GM12875 (cell line): ENCODE results near the gene FKBP1B.
"Not testable (repeated sequence)": the region's sequence is repeated elsewhere in the genome, so short reads cannot be mapped to it uniquely, and the experiment has no call there.

Experiments
- H3K4me3 ChIP-seq: one replicate; pipeline ENCODE4 v1.5.1; 2011; ENCODE audit warnings: low read depth, low read length, control low read depth
- TF ChIP-seq, protein P1 (sequence below): IDR thresholded peaks from 2 replicates; pipeline ENCODE4 v1.5.1; 2011; ENCODE audit warnings: low read depth, mild to moderate bottlenecking, control low read depth, inconsistent platforms, low read length, moderate library complexity, borderline replicate concordance; ENCODE audit not compliant: insufficient read depth

FKBP1B gene

DNA sequence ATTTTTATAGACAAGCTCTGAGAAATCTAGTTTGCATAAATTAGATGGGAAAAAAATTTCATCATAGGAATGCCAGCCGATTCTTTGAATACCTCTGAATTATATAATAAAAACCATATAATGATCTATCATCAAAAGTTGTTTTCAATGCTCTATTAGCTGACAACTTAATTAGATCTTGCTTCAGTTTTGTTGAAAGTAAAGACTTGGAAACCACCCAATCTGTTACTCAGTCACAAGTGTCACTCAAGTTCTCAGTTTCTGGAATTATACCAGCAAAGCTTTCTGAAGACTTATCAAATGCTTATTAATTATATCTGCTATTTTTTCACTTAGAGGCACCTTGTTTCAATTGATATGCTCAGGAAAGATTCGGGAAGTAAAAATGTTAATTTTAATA, 52.5 kb downstream of the FKBP1B start:
- TF ChIP-seq, protein P1, sequence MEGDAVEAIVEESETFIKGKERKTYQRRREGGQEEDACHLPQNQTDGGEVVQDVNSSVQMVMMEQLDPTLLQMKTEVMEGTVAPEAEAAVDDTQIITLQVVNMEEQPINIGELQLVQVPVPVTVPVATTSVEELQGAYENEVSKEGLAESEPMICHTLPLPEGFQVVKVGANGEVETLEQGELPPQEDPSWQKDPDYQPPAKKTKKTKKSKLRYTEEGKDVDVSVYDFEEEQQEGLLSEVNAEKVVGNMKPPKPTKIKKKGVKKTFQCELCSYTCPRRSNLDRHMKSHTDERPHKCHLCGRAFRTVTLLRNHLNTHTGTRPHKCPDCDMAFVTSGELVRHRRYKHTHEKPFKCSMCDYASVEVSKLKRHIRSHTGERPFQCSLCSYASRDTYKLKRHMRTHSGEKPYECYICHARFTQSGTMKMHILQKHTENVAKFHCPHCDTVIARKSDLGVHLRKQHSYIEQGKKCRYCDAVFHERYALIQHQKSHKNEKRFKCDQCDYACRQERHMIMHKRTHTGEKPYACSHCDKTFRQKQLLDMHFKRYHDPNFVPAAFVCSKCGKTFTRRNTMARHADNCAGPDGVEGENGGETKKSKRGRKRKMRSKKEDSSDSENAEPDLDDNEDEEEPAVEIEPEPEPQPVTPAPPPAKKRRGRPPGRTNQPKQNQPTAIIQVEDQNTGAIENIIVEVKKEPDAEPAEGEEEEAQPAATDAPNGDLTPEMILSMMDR = no peak
- H3K4me3 ChIP-seq = no peak overlapping the region

DNA sequence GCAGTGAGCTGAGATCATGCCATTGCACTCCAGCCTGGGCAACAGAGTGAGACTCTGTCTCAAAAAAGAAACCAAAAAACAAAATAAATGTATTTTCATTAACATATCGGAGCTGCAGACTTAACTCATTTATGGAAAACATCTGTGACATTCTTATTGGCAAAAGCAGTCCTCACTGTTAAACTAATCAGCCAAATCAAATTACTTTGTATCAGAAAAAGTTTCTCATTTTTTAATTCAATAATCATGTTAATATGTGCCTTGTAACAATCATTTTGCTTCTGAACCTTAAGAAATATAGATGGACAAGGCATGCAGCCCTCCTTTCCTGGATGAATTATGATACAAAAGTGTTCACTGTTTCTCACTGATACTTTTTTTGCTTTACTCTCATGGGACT, 53.1 kb downstream of the FKBP1B start:
- no peak overlapping the region for H3K4me3 ChIP-seq
- TF ChIP-seq, protein P1 = no peak

DNA sequence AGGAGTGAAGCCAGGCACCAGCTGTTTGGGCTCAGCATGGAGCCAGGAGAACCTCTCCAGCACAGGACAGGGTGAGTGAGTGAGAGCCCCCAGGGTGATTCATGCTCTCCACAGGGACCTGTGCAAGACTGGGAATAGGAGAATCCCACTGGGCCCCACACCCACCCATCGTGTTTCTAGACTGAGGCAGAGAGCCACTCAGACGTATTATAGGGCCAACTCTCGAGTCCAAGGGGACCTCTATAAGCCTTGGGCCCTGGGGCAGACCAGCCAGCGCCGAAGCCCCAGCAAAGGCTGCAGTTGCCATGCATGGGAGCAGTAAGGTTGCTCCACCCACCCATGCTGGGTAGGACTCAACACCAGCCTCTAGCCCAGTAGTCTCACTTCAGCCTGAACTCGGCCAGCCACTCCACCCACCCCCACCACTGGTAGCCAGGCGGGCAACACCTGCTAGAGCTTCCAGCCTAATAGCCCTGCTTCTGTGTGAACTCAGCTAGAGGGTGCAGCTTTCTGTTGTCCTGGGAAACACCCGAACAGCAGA, 54.6 kb downstream of the FKBP1B start:
- TF ChIP-seq, protein P1 = no peak
- H3K4me3 ChIP-seq = no peak overlapping the region

DNA sequence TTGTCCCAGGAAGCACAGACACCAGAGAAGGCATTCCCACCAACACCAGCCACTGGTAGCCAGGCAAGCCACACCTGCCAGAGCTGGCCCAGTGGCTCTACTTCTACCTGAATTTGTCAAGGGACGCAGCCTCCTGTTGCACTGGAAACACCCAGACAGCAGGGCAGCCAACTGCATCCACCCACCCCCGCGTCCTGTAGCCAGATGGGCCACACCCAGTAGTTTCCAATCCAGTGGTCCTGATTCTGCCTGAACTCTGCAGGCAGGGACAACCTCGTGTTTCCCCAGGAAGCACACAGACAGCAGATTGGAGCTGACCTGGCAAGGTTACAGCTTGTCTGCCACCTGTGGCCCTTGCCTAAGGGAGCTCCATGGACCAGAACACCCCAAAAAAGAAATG, 55.4 kb downstream of the FKBP1B start:
- no peak overlapping the region for H3K4me3 ChIP-seq
- TF ChIP-seq, protein P1 = no peak

DNA sequence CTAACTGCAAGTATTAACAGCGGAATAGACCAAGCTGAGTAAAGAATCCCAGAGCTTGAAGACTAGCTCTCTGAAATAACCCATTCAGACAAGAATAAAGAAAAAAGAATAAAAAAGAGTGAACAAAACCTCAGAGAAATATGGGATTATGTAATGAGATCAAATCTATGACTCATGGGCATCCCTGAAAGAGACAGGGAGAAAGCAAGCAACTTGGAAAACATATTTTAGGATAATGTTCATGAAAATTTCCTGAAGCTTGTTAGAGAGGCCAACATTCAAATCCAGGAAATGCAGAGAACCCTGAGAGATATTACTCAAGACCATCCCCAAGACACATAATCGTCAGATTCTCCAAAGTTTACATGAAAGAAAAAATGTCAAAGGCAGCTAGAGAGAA, 56.3 kb downstream of the FKBP1B start:
- TF ChIP-seq, protein P1 = no peak
- H3K4me3 ChIP-seq = no peak overlapping the region

DNA sequence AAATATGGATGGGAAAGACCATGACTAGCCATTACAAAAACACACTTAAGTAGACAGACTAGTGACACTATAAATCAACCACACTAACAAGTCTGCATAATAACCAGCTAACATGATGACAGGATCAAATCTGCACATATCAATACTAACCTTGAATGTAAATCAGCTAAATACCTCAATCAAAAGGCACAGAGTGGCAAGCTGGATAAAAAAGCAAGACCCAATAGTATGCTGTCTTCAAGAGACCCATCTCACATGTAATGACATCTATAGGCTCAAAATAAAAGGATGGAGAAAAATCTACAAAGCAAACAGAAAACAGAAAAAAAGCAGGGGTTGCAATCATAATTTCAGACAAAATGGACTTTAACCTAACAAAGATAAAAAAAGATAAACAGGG, 57.2 kb downstream of the FKBP1B start:
- no peak overlapping the region for H3K4me3 ChIP-seq
- TF ChIP-seq, protein P1 = no peak

DNA sequence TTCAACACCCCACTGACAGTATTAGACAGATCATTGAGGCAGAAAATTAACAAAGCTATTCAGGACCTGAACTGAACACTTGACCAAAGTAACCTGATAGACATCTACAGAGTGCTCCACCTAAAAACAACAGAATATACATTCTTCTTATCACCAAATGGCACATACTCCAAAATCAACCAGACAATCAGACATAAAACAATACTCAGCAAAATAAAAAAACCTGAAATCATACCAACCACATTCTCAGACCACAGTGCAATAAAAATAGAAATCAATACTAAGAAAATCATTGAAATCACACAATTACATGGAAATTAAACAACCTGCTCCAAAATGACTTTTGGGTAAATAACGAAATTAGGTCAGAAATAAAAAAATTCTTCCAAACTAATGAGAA, 57.8 kb downstream of the FKBP1B start:
- TF ChIP-seq, protein P1 = no peak
- no peak overlapping the region for H3K4me3 ChIP-seq

DNA sequence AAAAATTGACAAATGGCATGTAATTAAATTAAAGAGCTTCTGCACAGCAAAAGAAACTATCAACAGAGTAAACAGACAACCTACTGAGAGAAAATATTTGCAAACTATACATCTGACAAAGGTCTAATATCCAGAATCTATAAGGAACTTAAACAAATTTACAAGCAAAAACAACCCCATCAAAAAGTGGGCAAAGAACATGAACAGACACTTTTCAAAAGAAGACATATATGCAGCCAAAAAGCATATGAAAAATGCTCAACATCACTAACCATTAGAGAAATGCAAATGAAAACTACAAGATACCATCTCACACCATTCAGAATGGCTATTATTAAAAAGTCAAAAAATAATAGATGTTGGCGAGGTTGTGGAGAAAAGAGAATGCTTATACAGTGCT, 59.9 kb downstream of the FKBP1B start:
- H3K4me3 ChIP-seq = not testable (repeated sequence)
